HFF-Myc (cell line): ENCODE data around the gene NPL.
A peak's percentile ranks its signal among the peaks of the same experiment; 100 is the strongest.

Experiments
- DNase-seq: peaks from one replicate; pipeline ENCODE4 v3.0.0-alpha.2; 2011; ENCODE audit warnings: low read depth; ENCODE audit errors: extremely low read depth
- H3K4me3 ChIP-seq: replicated peaks from 2 replicates; pipeline ENCODE4 v1.5.1; 2011; ENCODE audit warnings: low read depth, mild to moderate bottlenecking, control low read depth, low read length
- CTCF ChIP-seq: IDR thresholded peaks from 2 replicates; pipeline ENCODE4 v1.5.1; 2012; ENCODE audit warnings: mild to moderate bottlenecking, low read depth, low read length, control low read depth; ENCODE audit errors: missing control alignments

The NPL gene

GRCh38 chr1:182851825-182852224 lies 62.3 kb downstream of the NPL start:
- TF ChIP-seq CTCF = no peak
- H3K4me3 ChIP-seq = no peak overlapping the region
- no peak for DNase-seq

- peak; percentile 16 for DNase-seq
- H3K4me3 ChIP-seq = no peak overlapping the region
- no peak for TF ChIP-seq CTCF
These were observed 66.3 kb downstream of the NPL start for GRCh38 chr1:182855911-182856310.

GRCh38 chr1:182857212-182857611 lies 67.6 kb downstream of the NPL start:
- TF ChIP-seq CTCF = no peak
- DNase-seq = no peak

GRCh38 chr1:182860658-182861057 lies 71.1 kb downstream of the NPL start:
- TF ChIP-seq CTCF = no peak
- no peak for DNase-seq
- H3K4me3 ChIP-seq = no peak overlapping the region

More at GRCh38 chr1:182857212-182857611, 67.6 kb downstream of the NPL start:
- no peak overlapping the region for H3K4me3 ChIP-seq

- DNase-seq = no peak
- no peak for TF ChIP-seq CTCF
- H3K4me3 ChIP-seq = no peak overlapping the region
These were observed 72.4 kb downstream of the NPL start for GRCh38 chr1:182861994-182862393.

- TF ChIP-seq CTCF = no peak
- no peak overlapping the region for H3K4me3 ChIP-seq
- no peak for DNase-seq
These were observed 73.3 kb downstream of the NPL start for GRCh38 chr1:182862827-182863226.

- H3K4me3 ChIP-seq = no peak overlapping the region
- DNase-seq = no peak
These were observed 74.4 kb downstream of the NPL start for GRCh38 chr1:182863940-182864339.

More at GRCh38 chr1:182863940-182864339, 74.4 kb downstream of the NPL start:
- TF ChIP-seq CTCF = no peak
